ENCODE measurements around the gene S100A9.

S100A9 gene

GRCh38 chr1:153361480-153362109, 3.9 kb downstream of the S100A9 start:
- DNase-seq (ENCODE audit: low read depth), result no peak

GRCh38 chr1:153362187-153362775, 4.6 kb downstream of the S100A9 start:
- DNase-seq (ENCODE audit: low read depth), result no peak

- DNase-seq (ENCODE audit: low read depth), result no peak
Measured at GRCh38 chr1:153363641-153364040, 6.0 kb downstream of the S100A9 start.

GRCh38 chr1:153364156-153364555, 6.5 kb downstream of the S100A9 start:
- no peak for DNase-seq (ENCODE audit: low read depth)

GRCh38 chr1:153364766-153365666, 7.4 kb downstream of the S100A9 start:
- no peak for DNase-seq (ENCODE audit: low read depth)

- no peak for DNase-seq (ENCODE audit: low read depth)
Measured at GRCh38 chr1:153365696-153366095, 8.0 kb downstream of the S100A9 start.

GRCh38 chr1:153366261-153366660, 8.6 kb downstream of the S100A9 start:
- DNase-seq (ENCODE audit: low read depth), result no peak

GRCh38 chr1:153367090-153367489, 9.4 kb downstream of the S100A9 start:
- DNase-seq (ENCODE audit: low read depth), result no peak

GRCh38 chr1:153368495-153368894, 10.8 kb downstream of the S100A9 start:
- no peak for DNase-seq (ENCODE audit: low read depth)

GRCh38 chr1:153370146-153370545, 12.5 kb downstream of the S100A9 start:
- DNase-seq (ENCODE audit: low read depth), result no peak

GRCh38 chr1:153371231-153371630, 13.6 kb downstream of the S100A9 start:
- no peak for DNase-seq (ENCODE audit: low read depth)

- no peak for DNase-seq (ENCODE audit: low read depth)
Measured at GRCh38 chr1:153372571-153372970, 14.9 kb downstream of the S100A9 start.

GRCh38 chr1:153374071-153374470, 16.4 kb downstream of the S100A9 start:
- DNase-seq (ENCODE audit: low read depth), result no peak

GRCh38 chr1:153375511-153375910, 17.9 kb downstream of the S100A9 start, which contains the start of gene S100A12:
S100A12 (minus strand) TSS chr1:153375621; CDS start chr1:153374592, 1,029 bp downstream.
- no peak for DNase-seq (ENCODE audit: low read depth)

- no peak for DNase-seq (ENCODE audit: low read depth)
Measured at GRCh38 chr1:153379591-153379990, 21.9 kb downstream of the S100A9 start.

- DNase-seq (ENCODE audit: low read depth), result no peak
Measured at GRCh38 chr1:153380711-153381110, 23.1 kb downstream of the S100A9 start.

GRCh38 chr1:153384958-153385580, 27.4 kb downstream of the S100A9 start:
- DNase-seq (ENCODE audit: low read depth), result no peak

GRCh38 chr1:153386500-153386901, 28.8 kb downstream of the S100A9 start:
- no peak for DNase-seq (ENCODE audit: low read depth)

- no peak for DNase-seq (ENCODE audit: low read depth)
Measured at GRCh38 chr1:153387001-153387400, 29.3 kb downstream of the S100A9 start.

GRCh38 chr1:153387785-153388184, 30.1 kb downstream of the S100A9 start:
- no peak for DNase-seq (ENCODE audit: low read depth)

- DNase-seq (ENCODE audit: low read depth), result no peak
Measured at GRCh38 chr1:153389401-153389800, 31.7 kb downstream of the S100A9 start.

Measured in activated T-helper 1 cell treated with Interleukin-2 at 50 U/mL for 16 hours (primary cell).